Neural progenitor cell (in vitro differentiated cells): ENCODE results near the gene NUP214.

Experiments
- EZH2 ChIP-seq: fragments of 200-600 bp; sonication (generic); IDR thresholded peaks from 2 replicates; pipeline ENCODE4 v1.6.1; 2017; ENCODE audit warnings: antibody characterized with exemption, mild to moderate bottlenecking, moderate library complexity
- EZH2phosphoT487 ChIP-seq: fragments of 200-600 bp; sonication (generic); IDR thresholded peaks from 2 replicates; pipeline ENCODE4 v1.6.1; 2017; ENCODE audit warnings: antibody characterized with exemption
- TF ChIP-seq, protein P1 (sequence below): fragments of 200-600 bp; sonication (generic); IDR thresholded peaks from 2 replicates; pipeline ENCODE4 v1.5.1; 2017; ENCODE audit warnings: antibody characterized with exemption, mild to moderate bottlenecking

DNA sequence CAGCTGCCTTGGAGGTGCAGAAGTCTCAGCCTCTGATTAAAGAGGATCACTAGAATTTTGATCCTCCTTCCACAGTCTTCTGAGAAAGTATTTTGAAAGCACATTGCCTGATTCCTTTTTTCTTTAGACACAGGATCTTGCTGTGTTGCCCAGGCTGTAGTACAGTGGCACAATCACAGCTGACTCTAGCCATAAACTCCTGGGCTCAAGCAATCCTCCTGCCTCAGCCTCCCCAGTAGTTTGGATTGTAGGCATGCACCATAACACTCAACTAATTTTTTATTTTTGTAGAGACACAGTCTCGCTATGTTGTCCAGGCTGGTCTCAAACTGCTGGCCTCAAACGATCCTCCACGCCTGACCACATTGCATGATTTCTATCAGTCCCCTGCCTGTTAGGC, 76.5 kb downstream of the NUP214 start:
- TF ChIP-seq EZH2, result no peak
- TF ChIP-seq, protein P1, sequence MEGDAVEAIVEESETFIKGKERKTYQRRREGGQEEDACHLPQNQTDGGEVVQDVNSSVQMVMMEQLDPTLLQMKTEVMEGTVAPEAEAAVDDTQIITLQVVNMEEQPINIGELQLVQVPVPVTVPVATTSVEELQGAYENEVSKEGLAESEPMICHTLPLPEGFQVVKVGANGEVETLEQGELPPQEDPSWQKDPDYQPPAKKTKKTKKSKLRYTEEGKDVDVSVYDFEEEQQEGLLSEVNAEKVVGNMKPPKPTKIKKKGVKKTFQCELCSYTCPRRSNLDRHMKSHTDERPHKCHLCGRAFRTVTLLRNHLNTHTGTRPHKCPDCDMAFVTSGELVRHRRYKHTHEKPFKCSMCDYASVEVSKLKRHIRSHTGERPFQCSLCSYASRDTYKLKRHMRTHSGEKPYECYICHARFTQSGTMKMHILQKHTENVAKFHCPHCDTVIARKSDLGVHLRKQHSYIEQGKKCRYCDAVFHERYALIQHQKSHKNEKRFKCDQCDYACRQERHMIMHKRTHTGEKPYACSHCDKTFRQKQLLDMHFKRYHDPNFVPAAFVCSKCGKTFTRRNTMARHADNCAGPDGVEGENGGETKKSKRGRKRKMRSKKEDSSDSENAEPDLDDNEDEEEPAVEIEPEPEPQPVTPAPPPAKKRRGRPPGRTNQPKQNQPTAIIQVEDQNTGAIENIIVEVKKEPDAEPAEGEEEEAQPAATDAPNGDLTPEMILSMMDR, result no peak
- TF ChIP-seq EZH2phosphoT487, result no peak
